GM21367 (cell line): ENCODE results near the gene COPE.

Experiments used
- ATAC-seq: cut with Tn5 transposase; IDR thresholded peaks from one replicate; pipeline ENCODE4 v1.9.1; 2021; ENCODE audit not compliant: unreplicated experiment

COPE gene

DNA sequence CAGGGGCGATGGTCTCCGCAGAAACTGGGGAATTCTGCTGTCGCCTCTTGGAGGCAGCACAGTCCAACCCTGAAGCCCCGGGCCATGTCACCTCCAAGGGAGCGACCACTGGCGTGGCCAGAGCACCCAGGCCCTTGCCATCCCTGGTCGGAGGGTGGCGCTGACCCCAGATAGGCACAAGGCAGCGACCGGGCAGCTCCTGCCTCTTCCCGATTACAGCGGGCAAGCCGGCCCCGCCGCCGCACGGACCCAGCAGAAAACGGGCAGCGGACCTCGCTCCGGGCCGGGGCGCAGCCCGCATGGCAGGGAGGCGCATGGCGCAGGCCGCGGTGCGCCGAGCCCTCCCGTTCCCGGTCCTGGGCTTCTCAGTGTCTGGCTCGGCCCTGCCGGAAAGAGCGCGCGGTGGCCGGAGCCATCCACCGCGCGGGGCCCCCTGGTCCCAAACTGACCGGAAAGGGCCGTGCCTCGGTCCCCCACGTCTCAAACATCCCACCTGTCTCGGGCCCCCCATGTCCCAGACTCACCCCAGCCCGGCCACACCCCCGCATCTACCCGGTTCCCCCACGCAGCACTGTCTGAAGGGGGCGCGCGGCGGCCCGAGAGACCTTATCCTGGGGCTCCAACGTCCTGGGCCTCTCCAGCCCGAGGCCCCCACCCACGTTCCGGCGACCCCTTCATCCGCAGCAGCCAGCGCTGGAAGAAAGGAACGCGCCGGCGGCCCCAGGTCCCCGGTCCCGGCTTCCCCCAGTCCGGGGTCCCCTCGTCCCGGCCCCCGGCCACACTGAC lies 24.0 kb downstream of the COPE start:
- no peak for ATAC-seq

DNA sequence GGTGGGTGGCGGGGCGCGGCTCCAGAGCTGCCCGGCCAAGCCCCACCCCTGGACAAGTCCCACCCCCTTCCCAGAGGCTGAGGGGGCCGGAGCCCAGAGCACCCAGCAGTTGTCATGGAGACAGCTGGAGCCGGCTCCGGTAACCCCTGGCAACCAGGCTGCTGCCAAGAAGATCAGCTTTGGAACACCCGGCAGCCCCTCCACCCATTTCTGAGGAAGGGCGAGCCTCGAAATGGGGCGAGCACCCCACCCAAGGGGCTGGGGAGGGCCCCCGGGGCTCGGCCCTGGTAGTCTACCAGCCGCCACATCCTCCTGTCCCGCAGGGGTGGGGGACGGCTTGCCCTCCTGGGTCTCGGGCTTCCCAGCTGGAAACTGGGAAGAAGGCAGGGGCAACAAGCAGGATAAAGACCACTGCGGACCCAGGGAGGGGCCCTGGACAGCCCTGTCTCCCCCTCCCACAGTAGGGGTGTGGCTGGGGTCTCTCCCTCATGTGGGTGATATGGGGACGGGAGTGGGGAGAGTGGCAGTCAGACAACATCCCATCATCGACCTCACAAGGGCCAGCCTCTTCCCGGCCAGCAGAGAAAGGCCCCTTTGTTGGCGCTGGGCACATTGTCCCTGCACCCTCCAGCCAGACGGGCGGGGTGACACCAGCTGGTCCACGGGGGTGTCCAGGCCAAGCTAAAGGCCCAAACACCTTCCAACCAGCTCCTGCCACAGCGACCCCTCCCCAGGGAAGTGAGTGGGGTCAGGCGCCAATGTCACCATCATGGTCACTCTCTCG lies 24.7 kb downstream of the COPE start:
- no peak for ATAC-seq

DNA sequence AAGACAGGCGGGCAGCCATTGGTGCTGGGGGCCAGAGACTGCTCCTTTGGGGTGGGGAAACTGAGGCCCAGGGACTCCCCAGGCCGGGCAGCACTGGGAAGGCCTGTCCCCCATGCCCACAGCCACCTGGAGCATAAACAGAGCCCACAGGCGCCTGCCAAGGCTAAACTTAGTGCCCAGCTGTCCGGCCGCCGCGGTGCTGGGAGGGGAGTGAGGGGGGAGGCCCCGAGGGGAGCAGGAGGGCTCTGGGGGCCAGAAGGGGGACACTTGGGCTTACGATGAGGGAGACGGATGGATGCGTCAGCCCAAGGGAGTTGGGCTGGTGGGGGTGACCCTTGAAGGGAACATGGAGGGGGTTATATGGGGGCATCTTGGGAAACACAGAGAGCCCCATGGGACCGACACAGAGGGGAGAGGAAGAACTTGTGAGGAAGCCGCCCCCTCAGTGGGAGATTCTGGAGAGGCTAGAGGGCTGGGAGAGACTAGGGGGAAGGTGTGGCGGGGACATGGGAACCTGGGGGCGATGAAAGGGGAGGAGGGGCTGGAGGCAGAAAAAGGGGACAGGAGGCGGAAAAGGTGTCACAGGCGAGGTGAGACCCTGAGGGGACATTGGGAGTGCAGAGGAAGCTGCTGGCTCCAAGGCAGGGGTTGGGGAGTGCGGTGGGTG lies 25.5 kb downstream of the COPE start:
- no peak for ATAC-seq

DNA sequence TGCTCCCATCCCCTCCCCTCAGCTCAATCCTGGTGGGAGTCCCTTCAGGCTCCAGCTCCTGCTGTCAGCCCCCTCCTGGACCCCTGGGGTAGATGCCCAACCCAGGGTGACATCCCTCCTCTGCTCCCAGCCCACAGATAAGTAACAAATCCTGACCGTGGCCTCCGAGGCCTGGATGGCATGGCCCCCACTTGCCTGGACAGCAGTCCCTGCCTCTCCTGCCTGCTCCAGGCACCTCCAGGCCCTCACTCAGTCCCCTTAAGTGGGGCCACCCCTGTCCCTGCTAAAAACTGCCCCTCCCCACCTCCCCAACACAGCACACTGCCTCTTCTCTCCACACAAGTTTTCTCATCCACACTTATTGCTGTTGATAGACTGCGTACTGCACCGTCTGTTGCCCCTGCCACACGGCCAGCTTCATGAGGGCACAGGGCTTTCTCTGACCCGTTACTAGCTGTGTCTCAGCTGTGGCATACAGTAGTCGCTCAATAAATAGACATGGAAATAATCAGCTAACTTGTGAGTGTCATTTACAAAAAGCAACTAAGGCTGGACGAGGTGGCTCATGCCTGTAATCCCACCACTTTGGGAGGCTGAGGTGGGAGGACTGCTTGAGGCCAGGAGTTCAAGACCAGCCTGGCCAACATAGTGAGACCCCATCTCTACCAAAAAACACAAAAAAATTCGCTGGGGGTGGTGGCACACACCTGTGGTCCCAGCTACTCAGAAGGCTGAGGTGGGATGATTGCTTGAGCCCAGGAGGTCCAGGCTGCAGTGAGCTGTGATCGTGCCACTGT lies 29.0 kb downstream of the COPE start:
- ATAC-seq, result no peak

DNA sequence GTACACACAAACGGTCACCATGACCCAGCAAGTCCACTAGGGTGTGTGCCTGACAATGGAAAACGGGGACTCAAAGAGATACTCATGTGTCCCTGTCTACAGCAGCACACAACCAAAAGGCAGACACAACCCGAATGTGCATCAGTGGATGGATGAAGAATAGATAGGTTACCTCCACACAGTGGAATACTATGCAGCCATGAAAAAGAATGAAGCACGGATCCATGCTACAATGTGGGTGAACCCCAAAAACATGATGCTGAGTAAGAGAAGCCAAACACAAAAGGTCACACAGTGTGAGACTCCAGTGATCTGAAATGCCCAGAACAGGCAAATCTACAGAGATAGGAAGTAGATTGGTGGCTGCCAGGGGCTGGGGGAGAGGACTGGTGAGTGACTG lies 32.2 kb downstream of the COPE start:
- ATAC-seq, result no peak

DNA sequence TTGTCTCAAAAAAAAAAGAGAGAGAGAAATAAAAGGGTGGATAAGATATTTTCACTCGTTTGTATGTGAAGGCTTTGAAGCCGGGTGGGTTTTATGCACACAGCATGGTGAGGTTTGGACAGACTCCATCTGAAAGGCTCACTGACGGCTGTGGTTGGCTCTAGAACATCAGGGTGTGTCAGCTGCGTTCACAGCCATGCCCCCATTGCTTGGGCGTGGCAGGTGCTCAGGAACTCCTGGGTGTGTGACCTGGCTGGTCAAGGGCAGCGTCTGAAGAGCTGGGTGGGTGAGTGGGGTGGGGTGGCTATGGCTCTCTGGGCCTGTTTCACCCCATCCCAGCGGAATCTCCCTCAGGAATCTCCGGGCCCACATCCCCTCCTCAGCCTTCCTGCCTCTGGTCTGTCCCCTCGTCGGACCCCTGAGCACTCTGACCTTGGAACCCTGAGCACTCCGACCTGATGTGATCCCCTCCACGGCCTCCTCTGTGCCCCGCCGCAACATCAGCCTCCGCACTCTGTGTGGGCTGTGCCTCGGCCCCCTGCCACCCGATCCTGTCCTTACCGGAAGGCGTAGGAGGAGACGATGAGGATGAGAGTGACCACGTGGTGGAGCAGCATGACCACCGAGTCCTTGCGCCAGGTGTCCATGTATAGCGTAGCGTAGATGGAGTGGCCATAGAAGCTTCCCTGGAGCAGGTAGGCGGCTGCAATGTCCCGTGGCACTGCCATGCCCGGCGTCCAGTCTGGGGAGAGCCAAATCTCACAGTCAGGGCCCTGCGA lies 35.5 kb downstream of the COPE start:
- ATAC-seq, result no peak

DNA sequence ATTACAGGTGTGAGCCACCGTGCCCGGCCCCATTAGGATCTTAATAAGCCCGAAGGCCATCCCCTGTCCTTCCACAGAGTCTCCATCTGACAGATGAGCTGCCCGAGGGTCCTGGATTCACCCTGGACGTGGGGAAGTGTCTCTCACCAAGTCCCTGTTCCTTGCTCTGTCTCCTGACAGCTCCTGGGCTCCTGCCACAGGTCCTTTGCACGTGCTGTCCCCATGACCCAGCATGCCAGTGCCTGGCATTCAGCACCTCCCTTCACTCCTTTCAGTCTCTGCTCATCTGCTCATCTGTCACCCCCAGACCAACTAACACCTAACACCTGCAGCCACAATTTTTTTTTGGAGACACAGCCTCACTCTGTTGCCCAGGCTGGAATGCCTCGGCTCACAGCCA lies 37.7 kb downstream of the COPE start:
- ATAC-seq, result no peak

DNA sequence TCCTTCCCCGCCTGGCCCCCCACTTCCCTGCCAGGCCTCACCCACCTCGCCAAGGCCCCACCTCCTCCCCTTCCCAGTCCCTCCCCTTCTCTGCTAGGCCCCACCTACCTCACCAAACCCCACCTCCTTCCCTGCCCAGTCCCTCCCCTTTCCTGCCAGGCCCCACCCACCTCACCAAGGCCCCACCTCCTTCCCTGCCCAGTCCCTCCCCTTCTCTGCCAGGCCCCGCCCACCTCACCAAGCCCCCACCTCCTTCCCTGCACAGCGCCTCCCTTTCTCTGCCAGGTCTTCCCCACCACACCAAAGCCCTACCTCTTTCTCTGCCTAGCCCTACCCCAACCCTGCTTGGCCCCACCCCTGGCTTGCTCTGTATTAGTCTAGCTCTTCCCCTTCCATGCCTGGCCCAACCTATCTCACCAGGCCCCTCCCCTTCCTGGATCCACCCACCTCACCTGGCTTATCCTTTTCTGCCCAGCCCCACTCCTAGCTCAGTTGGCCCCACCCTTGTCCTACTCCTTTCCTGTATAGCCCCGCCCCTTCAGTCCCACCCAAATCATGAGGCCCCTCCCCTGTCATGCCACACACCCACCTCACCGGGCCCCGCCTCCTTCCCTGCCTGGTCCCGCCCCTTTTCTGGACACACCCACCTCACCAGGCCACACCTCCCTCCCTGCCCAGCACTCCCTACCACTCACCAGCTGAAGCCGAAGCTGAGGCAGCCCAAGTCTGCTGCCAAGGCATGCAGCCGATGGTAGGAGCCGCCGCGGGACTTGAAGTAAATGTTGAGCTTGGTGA lies 39.4 kb downstream of the COPE start:
- ATAC-seq, result no peak

DNA sequence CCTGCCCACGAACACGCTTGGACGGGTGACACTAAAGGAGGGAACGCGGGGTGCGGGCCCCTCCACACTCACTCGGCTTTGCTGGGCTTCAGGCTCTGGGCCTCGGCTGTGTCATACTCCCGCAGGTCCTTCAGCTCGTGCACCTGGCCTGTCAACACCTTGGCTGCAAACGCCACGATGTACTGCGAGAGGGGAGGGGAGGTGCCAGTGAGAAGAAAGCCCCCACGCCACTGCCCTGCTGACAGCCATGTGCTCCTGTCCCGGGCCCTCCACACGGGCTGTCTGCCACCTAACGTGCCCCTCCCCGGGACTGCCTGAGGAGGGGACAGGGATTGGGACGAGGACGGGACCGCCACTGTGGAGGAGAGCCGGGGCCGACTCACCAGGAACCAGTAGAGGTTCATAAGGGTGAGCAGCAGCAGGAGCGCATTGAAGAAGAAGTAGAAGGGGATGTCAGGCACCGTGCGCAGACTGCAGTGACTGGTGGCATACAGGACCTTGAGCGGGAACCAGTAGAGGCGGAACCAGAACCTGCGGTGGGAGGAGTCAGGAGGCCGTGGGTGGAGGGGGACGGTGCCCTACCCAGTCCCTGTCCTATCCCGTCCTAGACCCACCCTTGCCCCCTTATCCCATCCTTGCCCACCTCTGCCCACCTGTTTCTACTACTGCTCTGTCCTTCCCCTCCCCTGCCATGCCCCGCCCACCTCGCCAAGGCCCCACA lies 40.2 kb downstream of the COPE start:
- ATAC-seq, result no peak

DNA sequence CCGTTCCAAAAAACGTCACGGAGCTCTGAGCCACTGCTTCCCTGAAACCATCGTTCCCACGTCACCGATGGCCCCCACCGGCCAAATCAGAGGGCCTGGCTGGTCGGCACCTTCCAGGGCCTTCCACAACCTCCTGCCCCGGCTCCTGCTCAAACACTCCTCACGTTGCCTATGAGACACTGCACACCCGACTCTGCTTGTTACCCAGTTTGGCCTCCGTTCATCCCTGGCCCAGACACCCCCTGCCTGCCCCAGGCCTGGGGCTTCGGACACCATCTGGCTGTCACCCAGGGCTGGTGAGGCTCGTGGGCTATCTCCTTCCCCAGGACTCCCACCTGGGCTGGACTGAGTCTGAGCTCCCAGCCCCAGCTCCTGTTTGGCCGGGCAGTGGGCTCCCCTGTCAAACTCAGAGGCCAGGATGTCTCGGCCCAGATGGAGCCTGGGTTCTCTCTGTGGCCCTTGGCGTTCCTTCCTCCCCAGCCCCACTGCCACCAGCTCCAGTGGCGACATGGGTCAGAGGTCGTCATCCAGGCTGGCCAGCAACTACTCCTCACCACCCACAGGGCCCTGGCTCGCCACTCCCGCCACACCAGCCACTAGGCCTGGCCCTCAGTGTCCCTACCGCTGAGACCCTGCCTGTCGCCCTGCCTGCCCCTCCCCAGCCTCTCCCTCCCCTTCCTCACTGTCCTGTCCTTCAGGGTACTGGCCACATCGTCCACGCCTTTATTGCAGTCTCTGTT lies 41.0 kb downstream of the COPE start:
- ATAC-seq, result no peak

DNA sequence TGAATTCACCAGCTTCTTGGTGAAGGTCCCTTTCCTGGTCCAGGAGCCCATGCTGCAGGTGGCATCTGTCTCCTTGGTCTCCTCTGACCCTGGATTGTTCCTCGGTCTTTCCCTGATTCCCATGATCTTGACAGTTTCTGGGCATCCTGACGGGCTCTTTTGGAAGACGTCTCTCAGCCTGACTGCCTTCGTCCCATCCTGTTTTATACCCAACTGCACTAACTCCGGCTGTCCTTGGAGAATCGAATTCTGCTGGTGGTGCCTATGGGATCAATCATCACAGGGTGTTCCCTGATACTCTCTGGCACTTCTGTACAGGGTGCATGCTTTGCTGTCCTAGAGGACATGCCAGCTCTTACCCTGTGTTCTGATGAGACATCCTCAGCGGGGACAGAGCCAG lies 42.3 kb downstream of the COPE start:
- no peak for ATAC-seq

DNA sequence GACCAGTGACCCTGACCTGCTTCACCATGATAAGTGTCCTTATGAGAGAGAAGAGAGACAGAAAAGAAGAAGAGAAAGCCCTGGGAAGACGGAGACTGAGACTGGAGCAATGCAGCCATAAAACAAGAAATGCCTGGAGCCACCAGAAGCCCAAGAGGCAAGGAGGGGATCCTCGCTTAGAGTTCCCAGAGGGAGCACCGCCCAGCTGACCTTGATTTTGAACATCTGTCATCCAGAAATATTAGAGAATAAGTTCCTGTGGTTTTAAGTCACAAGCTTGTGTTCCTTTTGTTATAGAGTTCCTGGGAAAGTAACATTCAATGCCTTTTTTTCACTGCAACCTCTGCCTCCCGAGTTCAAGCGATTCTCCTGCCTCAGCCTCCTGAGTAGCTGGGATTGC lies 43.5 kb downstream of the COPE start:
- ATAC-seq, result no peak

DNA sequence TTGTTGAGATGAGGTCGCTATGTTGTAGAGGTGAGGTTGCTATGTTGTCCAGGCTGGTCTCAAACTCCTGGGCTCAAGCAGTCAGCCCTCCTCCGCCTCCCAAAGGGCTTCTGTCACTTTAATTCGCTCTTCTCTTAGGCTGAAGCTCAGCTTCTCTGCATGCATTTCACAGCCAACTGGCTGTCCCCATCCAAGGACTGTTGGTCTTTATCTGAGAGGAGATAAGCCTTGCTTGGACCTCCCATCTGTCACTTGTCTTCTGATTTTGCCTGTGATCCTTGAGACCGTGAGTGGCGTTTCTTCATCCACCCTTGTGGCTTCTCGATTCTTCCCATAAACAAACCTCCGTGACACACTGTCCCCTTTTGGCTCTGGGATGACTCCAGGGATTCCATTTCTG lies 47.6 kb downstream of the COPE start:
- no peak for ATAC-seq

DNA sequence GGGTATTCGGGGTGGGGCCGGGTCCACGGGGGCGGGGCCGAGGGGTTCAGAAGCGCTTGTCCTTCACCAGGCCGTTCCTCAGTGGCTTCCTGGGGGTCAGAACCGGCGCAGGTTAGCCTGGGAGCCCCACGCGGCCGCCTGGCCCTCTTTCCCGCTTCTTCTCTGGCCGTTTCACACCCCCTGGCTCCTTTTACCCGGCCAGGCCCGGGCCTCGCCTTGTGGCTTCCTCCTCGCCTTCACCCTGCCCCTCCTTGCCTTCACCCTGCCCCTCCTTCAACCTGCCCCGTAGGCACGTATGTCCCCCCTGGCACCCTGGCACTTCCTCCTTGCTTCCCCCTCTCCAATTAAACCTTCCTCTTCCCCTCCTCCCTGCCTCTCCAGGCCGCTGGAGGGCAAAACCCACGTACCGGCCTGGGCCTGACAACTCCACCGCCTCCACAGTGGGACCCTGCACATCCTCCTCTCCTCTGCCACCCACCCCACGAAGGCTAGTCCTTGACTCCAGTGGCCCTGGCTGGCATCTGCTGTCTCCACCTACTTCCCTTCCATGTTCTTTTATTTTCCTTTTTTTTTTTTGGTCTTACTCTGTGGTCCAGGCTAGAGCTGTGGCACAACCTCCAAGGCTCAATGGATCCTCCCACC lies 48.5 kb downstream of the COPE start:
- ATAC-seq, result no peak

DNA sequence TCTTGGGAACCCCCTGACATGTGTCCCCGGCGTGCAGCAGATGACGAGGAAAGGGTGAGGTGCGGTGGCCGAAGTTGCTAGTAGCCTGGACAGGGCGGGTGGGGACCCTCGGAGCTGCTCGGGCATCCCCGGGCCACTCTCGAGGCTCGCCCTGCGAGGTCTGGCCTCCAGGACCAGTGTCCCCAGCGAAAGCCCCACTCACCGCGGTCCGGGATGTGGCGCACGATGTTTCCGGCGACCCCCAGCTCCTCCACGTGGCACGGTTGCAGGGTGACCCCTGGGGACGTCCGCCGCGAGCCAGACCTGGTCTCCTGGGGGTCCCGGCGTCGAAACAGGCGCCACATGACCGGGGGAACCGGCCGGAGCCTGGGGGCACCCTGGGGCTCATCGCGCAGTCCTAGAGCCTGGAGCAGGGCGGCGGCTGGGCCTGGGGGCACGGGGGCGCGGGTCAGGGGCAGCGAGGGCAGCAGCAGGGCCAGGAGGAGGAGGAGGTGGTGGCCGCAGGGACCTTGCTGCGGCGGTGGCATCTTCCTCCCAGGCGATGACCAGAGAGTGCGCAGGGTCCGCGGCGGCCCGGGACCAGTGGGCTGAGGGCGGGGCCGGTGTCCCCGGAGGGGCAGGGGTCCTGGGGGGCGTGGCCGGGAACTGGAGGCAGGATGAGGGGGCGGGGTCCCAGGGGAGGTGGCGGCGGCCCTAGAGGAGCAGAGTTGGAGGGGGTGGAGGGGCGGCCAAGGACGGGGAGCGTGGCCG lies 49.2 kb downstream of the COPE start:
- no peak for ATAC-seq

DNA sequence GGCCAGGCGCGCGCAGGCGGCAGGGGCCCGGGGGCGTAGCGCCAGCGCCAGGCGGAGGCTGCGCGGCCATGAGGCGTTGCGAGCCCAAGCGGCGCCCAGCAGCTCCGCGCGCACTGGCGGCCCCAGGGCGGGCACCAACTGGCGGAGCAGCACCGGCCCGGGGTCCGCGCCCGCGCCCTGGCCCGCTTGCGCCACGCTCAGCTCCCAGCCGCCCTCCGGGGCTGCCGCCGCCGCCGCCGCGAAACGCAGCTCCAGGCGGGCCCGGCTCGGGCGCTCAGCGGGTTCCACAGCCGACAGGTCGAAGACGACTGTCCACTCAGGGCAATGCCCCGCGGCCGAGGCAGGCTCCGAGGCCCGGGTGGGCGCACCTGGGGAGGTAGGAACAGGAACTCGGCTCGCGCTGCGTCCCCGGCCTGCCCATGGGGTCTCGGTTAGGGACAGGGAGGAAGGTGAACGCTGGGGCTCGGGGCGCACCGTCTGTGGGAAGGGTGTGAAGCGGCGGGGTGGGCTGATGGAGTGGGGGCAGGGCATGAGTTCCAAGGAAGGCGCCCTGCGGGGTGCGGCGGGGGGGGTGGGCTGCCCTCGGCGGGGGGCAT lies 50.1 kb downstream of the COPE start:
- no peak for ATAC-seq
